GM18498 (cell line): Measurements from ENCODE around the gene PITPNM1.
"Not testable (repeated sequence)": the region's sequence is repeated elsewhere in the genome, so short reads cannot be mapped to it uniquely, and the experiment has no call there.

Experiments
- ATAC-seq: cut with Tn5 transposase; IDR thresholded peaks from one replicate; pipeline ENCODE4 v1.9.1; 2021; ENCODE audit warnings: mild to moderate bottlenecking, moderate library complexity; ENCODE audit not compliant: unreplicated experiment

PITPNM1 gene

DNA sequence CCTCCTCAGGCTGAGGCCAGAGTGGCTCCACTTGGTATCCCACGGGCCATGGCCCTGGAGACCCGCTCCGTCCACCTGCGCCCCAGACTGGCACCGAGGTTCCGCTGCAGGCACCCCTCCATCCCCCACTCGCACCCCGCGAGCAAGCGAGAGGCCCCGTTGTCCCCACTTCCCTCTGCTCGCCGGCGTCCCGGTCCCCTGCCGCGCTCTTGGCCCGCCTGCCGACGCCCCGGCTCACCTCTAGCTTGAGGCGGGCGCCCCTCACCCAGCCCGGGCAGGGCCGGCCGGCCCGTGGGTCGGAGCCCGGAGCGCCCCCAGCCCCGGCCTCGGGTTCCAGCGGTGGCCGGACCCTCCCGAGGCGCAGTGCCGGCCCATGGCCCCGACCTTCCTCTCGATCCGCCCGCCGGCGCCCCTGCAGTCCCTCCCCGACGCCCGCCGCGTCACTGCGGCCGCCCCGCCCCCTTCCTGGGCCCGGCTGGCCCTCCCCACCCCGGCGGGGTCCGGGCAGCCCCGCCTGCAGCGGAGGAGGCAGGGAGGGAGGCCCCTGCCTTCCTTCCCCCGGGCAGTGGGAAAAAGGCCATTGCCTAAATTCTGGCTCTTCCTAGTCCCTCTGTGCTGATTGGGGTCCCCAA is at the start of gene PITPNM1:
Gene PITPNM1 (minus strand): TSS at position 414 of the 632 bp plus-strand sequence. CDS start 1,183 bp downstream, outside the sequence.
- peak; percentile 13 for ATAC-seq

DNA sequence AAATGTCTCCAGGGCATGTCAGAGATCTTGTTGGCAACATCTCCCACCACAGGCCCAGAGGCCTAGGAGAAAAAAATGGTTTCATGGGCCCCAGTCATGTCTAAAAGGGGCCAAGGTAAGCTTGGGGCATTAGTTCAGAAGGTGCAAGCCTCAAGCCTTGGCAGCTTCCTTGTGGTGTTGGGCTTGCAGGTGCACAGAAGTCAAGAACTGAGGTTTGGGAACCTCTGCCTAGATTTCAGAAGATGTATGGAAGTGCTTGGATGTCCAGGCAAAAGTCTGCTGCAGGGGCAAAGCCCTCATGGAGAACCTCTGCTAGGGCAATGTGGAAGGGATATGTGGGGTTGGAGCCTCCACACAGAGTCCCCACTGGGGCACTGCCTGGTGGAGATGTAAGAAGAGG is 46.5 kb upstream of the PITPNM1 start:
- ATAC-seq = not testable (repeated sequence)

DNA sequence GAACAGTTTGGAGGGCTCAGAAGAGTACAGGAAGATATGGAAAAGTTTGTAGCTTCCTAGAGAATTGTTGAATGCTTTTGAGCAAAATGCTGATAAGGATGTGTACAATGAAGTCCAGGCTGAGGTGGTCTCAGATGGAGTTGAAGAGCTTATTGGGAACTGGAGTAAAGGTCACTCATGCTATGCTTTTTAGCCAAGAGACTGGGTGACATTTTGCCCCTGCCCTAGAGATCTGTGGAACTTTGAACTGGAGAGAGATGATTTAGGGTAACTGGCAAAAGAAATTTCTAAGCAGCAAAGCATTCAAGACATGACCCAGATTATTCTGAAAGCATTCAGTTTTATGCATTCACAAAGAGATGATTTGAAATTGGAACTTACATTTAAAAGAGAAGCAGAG is 46.0 kb upstream of the PITPNM1 start:
- ATAC-seq = no peak

DNA sequence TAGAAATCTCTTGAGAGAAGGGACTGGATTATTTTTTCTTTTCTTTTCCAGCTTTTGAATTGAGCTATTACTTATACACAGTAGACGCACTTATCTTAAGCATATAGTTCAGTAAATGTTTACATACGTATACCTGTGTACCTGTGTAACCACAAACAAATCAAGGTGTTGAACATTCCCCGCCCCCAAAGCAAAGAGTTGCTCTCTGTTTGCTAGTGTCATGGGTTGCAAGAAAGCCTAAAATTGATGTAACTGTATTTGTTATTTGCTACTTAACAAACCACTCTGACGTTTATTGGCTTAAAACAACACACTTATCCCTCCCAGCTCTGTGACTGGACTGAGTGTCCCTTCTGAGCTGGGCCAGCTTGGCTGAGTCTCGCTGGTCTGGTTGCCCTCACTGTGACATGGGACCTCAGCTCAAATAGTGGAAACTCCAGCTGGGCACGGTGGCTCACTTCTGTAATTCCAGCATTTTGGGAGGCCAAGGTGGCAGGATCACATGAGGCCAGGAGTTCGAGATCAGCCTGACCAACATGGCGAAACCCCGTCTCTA is 43.5 kb upstream of the PITPNM1 start:
- ATAC-seq = no peak

DNA sequence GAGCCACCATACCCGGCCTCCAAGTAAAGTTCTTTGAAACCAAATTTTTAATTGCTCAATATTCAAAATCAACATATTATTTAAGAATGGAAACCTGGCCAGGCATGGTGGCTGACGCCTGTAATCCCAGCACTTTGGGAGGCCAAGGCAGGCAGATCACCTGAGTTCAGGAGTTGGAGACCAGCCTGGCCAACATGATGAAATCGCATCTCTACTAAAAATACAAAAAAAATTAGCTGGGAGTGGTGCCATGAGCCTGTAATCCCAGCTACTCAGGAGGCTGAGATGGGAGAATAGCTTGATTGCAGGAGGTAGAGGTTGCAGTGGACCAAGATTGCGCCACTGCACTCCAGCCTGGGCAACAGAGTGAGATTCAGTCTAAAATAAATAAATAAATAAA is 42.9 kb upstream of the PITPNM1 start:
- ATAC-seq = not testable (repeated sequence)

DNA sequence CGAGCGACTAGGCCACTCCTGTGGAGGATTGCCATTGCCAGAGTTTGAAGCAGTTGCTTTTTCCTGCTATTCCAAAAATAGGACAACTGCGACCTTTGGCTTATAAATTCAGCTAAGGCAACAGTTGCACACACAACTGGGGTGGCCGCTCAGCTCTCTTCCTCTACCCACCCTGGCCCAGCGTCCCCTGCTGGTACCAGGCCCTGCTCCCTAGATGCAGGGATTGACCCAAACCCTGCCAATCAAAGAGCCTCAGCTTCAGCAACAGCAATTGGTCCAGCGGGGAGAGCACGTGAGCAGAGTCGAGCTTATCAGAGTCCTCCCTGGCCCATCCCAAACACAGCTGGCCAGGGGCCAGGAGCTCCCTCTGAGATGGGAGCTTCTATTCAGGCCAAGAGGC is 40.1 kb upstream of the PITPNM1 start:
- no peak for ATAC-seq

DNA sequence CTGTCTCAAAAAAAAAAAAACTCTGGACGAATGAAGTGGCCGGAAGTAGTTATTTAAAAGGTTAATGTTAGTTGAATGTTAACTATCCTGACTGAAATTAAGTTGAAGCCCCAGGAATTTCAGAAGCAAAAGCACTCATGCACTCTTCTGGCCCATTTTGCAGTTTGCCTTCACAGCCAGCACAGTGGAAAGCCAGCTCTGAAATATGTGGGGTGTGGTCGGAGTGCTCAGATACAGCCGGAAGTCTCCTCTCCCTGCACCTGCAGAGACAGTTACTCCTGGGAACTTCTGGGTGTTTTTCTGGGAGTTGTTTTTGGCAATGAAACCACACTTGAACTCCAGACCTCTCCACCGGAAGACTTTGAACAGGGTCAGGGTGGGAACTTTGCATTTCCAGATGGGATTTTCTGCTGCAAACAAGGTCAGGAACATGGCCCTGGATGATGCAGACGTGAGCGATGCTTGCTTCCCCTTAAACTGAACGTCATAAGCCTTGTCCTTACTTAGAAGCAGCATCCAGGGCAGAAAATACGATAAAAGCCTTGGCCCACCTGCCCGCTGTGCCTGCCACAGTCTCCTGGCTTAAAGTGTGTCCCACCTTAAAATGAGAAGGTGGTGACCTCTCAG is 39.6 kb upstream of the PITPNM1 start:
- ATAC-seq = no peak

DNA sequence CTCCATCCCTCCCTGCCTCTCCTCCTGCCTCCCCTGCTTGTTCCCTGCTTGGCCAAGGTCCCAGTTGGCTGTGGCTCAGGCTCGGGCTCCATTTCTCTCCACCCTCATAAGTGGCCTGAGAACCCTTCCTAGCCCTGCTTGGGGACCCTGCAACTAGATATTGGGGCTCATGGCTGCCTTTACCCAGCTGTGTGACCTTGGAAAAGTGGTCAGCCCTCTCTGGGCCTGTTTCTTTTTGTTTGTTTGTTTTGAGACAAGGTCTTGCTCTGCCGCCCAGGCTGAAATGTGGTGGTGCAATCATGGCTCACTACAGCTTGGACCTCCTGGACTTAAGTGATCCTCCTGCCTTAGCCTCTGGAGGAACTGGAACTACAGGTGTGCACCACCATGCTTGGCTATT is 38.4 kb upstream of the PITPNM1 start:
- no peak for ATAC-seq

DNA sequence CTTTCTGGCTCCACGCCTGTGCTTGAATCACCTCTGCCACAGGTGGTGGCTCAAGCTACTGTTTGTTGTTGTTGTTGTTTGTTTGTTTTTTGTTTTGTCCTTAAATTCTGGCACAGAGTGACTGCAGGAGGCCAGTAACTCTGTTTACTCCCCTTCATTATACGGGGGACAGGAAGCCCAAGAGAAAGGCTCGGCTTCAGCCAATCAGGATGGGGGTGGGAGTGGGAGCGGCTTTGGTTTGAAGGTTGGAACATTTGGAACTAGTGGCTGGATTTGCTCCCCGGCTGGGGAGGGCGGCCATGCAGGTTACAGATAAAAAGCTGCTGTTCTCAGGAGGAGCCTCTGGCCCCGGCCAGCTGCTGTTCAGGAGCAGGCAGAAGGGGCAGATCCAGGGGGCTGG is 37.8 kb upstream of the PITPNM1 start:
- no peak for ATAC-seq

DNA sequence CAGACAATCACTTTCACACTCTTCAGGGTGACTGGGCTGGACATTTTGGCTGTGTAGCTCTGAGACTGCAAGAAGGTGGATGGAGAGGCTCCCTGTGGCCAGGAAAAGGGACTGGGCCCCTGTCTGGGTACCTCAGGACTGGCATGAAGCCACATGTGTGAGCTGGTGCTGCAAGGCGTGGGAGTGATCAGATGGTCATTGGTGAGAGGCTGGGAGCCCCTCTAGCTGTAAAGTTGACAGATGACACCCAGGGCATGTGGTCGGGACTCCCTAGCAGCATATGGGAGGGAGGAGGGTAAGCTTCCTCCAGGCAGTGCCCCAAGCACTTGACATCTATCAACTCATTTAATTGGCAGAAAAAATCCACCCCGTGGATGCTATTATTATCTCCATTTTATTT is 37.0 kb upstream of the PITPNM1 start:
- no peak for ATAC-seq

DNA sequence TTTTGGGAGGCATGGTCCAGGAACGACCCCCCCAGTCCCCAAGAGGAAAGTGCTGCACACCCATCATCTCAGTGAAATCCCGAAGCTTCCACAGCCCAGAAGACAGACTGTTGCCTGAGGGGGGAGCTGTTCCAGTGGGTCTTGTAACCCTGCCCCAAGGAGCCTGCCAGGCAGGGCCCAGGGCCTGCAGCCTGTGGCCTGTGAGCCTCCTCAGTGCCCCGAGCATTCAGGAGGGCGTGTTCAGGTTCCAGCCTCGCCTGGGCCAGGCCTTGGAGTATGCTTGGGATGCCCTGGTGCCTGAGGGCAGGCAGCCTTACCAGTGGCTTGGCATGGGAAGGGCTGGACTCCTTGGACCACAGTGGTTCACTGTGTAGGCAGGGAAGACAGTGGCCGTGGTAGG is 36.0 kb upstream of the PITPNM1 start:
- ATAC-seq = no peak

DNA sequence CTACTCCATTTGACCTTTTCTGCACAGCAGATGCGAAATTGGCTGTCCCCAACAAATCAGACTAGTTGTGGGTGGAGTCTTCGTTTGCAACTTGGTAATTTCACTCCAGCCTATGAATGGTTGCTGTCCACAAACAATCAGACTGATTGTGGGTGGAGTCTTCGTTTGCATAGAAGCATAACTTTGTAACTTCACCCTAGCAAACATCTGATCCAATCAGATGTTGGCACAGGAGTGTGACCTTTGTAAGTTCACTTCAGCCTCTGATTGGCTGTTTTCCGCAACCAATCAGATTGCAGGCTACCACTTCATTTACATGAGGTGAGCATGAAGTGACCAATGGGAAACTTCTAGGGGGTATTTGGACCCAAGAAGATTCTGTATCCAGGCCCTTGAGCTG is 34.4 kb upstream of the PITPNM1 start:
- ATAC-seq = no peak

DNA sequence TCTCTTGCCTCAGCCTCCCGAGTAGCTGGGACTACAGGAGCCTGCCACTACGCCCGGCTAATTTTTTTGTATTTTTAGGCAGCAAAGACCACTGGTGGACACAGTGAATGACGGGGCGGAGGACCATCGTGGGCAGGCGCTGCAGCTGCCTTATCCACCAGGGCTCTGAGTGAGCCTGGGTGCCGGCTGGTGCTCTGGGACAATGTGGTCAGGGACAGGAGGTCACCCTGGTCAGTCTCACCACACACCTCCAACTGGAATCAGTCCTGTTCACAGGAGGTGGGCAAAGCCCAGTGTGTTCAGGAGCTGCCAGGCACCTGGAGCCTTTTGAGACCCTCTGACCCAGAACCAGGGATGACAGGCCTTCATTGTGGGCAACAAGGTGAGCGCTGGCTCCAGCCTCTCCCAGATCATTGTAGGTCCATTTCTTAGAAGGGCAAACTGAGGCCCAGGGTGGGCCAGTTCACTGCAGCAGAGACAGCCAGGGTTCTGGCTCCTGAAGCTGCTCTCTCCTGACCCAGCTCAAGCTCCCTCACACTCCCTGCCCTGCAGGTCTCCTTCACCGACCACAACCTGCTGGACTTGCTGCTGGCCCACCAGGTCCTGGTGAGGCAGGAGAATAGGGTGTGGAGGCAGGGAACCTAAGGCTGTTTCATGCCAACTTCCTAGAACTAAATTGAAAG is 33.8 kb upstream of the PITPNM1 start:
- ATAC-seq = no peak

DNA sequence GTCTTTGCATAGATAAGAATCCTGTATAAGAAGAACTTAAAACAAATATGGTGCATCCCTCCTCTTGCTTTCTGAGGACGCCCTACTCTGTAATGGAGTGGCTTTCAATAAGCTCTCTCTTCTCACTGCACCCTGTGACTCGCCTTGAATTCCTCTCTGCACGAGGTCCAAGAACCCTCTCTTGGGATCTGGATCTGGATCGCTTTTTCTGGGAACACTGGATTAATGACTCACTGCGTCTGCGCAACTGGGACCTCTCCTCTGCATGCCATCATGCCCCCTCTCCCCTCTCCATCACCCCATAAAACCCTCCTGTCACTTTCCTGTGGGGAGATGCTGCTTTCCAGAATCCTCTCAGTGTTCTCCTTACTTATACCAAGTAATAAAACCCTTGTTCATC is 33.1 kb upstream of the PITPNM1 start:
- no peak for ATAC-seq

DNA sequence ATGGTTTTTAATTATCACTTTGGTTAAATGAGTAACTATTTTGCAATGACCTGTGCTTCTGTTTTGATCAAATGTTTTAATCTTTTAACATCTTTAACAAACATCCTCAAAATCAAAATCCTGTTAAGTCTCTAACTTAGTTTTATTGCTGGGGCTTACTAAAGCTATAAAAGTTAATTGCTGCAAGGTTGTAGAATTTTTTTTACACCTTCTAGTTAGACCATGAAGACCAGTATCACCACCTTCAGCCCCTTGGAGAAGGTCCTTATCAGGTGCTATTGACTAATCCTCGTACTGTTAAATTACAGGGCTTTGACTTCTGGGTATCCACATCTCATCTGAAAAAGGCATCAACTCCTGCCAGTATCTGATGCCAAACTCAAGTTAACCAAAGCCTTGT is 30.4 kb upstream of the PITPNM1 start:
- ATAC-seq = no peak

DNA sequence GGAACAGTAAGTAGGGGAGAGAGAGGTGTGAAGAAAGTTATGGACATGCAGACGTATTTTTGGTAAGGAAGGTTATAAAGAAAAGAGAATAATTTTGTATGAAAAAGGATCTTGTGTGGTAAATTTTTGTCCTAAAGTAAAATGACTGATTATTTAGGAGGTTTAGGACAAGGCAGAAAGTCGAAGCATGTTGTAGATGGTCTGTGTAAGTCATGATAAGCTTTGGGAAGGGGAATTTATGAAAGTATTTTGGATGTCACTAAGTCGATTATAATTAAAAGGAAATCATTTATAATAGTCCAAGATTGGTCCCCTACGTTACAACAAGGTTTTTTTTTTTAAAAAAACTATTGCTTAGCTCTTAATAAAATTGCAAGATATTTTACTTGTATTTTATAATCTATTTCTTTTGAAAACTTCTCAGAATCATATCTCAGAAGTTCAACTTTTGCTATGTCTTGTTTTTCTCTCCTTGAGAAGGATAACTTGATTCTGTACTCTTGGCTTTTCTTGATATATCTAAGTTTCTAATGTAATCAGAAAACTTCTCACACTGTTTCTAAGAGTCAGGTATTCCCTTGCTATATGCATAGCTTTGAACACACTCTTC is 29.0 kb upstream of the PITPNM1 start:
- ATAC-seq = no peak

DNA sequence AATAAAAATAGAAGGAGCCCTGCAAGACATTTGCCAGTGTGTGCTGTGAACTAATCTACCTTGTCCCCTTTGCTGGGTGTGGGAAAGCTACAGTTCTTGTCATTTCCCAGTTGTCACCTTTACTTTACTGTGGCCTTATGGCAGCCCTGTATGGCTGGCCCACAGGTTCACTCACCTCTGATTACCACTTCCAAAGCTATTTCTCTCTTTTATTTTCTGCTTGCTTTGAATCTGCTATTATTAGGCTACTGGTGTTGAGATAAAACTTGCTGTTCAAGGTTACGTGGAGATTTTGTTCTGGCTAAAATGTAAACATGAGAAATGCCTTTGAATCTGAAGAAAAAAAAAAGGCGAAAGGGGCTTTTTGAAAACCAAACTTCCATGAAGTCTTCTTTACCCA is 27.7 kb upstream of the PITPNM1 start:
- no peak for ATAC-seq

DNA sequence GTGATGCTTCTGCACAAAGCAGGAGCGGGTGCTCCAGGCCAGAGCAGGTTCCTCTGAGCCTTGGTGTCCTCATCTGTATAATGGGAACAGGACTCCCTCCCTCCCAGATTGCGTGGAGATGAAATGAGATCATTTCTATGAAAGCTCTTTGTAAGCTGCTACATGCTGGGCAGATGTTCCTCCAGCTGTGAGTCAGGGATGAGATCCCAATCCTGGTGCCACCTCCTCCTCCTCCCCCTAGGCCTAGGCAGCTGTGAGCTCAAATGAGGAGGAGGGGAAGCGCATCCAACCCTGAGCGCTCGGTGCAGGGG is 25.1 kb upstream of the PITPNM1 start:
- no peak for ATAC-seq

DNA sequence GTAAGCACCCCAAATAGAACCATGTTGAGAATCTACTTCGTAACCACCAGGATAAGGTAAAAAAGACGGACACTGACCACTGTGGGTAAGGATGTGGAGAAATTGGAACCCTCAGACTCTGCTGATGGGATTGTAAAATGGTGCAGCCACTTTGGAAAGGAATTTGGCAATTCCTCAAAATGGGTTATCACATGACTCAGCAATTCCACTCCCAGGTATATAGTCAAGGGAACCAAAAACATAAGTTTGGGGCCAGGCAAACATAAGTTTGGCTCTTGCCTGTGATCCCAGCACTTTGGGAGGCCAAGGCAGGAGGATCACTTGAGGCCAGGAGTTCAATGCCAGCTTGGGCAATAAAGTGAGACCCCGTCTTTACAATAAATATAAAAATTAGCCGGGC is 23.2 kb upstream of the PITPNM1 start:
- ATAC-seq = no peak

DNA sequence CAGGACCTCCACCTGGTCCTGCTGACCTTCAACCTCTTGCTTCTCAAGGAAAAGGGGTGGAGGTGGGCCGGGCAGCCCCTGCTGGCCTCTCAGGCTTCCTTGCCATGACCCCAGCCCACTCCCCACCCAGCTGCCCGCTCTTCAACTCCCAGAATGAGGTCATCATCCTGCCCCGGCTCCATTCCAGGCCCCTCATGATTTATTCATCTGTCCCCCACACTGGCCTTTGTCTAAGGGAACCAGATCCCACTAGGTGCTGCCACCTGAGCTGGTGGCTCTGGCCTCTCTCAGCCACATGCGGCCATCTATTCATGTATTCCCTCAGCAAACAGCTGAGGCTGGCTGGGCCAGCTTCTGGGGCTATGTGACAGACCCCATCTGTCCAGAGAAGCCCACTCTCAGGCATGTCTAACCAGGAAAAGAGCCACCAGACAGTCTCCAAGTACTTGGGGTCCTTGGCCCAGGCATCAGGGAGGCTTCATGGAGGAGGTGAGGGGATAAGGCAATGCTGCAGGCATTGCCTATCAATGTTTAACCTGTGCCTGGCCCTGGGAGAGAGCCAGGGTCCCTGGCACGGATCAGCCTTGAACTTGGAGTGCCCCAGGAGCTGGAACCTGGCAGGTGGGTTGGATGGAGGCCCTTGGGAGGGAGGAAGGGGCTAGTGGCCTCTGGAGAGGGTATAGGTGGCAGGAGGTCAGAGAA is 20.3 kb upstream of the PITPNM1 start:
- no peak for ATAC-seq

DNA sequence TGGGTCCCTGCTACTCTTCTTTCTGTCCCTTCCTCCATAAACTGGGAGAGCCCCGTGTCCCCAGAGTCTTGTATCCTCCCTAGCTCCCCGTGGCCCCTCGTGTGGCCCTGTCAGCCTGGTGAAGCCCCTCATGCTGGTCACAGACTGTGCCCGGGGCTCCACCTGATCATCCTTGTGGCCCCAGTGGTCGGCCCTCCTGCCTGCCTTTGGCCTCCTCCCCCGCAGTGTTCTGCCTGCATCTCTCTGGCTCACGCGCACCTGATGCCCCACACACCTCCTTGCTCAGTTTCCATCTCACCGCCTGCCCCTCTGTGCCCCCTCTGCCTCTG is 19.3 kb upstream of the PITPNM1 start:
- ATAC-seq = no peak
